ENCODE data around the gene VAV2. TPM values are rescaled to one million over a fixed set of nuclear protein-coding genes. Genes with fewer than 3 reads are reported as not detected.
A peak's percentile ranks its signal among the peaks of the same experiment; 100 is the strongest.

VAV2 gene
- total and polyA plus RNA-seq, 12 donors = 2.9 to 7.1 (median 5.0) TPM

DNA sequence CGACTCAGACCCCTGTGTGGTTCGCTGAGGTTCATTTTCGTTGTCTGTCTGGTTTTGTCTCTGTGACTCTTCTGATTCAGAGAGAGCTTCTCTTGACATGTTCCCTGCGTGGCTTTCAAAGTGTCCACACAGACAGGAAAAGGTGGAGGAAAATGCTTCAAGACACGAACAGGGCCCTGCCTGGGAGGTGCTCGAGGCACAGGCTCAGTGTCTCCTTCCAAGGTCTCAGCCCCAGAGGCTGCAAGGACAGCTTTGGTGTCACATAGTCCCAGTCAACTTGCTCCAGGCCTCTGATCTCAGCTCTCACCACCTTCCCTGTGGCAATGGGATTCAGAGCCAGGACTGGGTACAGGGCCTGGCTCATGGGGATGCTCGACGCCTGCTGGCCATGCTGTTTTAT is 202.3 kb downstream of the VAV2 start:
- Histone ChIP-seq H3K27ac (peak overlapping the region in 2 of 10 donors; percentile 10 to 39), H3K4me1 (peaks cover 4 to 52% (median 30%) of the 10 kb centered on the region in 9 donors), H3K36me3 (peaks cover 0 to 22% (median 0%) of the 10 kb centered on the region in 9 donors), H3K9me3 (no peaks in the 10 kb centered on the region), H3K4me3 (peak overlapping the region in 2 of 10 donors; percentile 8 to 9), H3K27me3 (no peaks in the 10 kb centered on the region)
- TF ChIP-seq, protein P1, sequence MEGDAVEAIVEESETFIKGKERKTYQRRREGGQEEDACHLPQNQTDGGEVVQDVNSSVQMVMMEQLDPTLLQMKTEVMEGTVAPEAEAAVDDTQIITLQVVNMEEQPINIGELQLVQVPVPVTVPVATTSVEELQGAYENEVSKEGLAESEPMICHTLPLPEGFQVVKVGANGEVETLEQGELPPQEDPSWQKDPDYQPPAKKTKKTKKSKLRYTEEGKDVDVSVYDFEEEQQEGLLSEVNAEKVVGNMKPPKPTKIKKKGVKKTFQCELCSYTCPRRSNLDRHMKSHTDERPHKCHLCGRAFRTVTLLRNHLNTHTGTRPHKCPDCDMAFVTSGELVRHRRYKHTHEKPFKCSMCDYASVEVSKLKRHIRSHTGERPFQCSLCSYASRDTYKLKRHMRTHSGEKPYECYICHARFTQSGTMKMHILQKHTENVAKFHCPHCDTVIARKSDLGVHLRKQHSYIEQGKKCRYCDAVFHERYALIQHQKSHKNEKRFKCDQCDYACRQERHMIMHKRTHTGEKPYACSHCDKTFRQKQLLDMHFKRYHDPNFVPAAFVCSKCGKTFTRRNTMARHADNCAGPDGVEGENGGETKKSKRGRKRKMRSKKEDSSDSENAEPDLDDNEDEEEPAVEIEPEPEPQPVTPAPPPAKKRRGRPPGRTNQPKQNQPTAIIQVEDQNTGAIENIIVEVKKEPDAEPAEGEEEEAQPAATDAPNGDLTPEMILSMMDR (IDR thresholded peaks at IDR 0.05) = no peak
- DNase-seq (no peak), ATAC-seq (no peak)
- 66 to 80% methylated on average over 8 of the region's 8 CpGs for WGBS, 2 donors
- intact Hi-C loops (cut with DNase I) = loop anchor here in 4 of 10 donors (5.0 to 10.0 kb wide), 3 partner anchors 305 to 313 kb away; no protein-coding TSS in a partner anchor

DNA sequence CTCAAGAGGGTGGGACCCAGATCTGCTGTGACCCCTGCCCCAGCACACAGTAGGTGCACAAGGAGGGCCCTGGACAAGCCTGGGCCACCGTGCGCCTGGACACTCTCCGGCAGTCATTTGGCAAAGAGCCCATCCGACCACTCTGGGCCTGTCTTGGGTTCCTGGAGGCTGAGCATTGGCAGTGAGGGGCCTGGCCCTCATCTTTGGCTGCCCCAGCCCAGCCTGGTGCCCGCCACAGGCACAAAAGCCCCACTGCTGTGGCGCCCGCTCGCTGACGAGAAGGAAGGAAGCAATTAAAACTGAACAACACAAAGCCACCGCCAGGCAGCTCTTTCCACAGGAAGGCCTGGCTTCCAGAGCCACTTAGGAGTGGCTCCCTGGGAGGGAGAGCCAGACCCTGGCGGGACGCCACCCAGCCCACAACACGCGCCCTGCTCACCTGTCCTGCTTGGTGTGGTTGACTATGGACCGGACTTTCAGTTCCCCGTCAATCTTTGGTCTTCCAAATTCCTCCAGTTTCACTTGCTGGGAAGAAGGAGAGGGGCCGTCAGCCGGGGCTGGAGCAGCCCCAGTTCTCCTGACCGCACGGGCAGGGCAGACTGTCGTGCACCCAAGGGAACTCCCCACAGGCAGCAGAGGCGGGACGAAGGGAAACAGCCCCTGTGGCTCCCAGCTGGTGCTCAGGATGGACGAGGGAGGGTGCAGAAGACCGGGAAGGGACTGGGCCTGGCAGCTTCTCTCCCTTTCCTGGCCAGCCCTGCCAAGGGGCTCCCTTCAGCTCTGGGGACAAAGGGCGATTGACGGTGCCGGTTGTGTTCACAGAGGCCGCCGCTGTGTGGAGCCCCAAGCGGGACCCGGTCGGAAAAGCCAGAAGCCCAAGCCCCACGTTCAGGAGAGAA is 203.1 kb downstream of the VAV2 start:
- Histone ChIP-seq H3K36me3 (peaks cover 0 to 25% (median 0%) of the 10 kb centered on the region in 9 donors), H3K4me3 (peak overlapping the region in 2 of 10 donors; percentile 8 to 9), H3K9me3 (no peaks in the 10 kb centered on the region), H3K27ac (peak overlapping the region in 2 of 10 donors; percentile 10 to 39), H3K4me1 (peaks cover 4 to 52% (median 30%) of the 10 kb centered on the region in 9 donors), H3K27me3 (no peaks in the 10 kb centered on the region)
- peak; percentile 12 to 63 (median 47) for ATAC-seq
- 57 to 65% methylated on average over 32 to 34 of the region's 34 CpGs for WGBS, 2 donors
- intact Hi-C loops (cut with DNase I) = no loop called here
- TF ChIP-seq, protein P1 (IDR thresholded peaks at IDR 0.05) = no peak
- DNase-seq = peak; percentile 38 to 42

DNA sequence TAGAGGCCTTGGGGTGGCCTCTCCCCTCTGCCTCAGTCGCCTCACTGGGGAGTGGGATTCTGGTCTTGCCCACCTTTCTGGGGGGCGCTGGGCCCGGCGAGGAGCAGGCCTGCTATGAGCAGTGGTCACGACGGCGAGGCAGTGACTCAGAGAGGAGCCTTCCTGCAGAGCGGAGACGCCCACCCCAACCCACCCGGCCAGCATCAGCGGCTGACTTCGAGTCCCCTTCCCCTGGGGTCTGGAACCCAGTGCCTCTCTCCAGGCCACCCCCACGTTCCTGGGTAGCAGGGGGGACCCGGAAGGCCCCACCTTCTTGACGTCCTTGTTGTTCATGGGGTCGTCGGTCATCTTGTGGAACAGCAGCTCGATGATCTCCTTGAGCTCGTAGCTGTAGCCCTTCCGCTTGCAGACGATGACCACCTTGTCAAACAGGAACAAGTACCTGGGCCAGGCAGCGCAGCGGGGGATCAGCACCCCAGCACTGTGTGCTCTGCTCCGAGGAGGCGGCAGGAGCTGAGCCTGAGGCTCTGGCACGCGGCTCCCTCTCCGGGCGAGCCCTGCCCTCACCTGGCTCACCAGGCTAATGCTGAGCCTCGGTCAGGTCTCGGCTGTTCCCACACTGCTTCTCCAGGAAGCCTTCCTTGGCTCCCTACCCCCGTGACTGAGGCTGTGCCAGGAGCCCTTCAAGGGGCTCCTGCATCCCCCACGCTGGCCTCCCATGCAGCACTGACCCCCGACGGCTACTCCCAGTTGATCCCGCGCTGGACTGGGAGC is 203.9 kb downstream of the VAV2 start:
- WGBS, 2 donors = 89 to 90% methylated on average over 37 of the region's 37 CpGs
- intact Hi-C loops (cut with DNase I) = no loop called here
- Histone ChIP-seq H3K4me1 (peaks cover 4 to 48% (median 26%) of the 10 kb centered on the region in 9 donors), H3K4me3 (no peak overlapping the region), H3K27me3 (no peaks in the 10 kb centered on the region), H3K36me3 (peaks cover 0 to 26% (median 0%) of the 10 kb centered on the region in 9 donors), H3K27ac (no peak overlapping the region), H3K9me3 (no peaks in the 10 kb centered on the region)
- TF ChIP-seq, protein P1 (IDR thresholded peaks at IDR 0.05) = no peak
- no peak for ATAC-seq
- DNase-seq = no peak

DNA sequence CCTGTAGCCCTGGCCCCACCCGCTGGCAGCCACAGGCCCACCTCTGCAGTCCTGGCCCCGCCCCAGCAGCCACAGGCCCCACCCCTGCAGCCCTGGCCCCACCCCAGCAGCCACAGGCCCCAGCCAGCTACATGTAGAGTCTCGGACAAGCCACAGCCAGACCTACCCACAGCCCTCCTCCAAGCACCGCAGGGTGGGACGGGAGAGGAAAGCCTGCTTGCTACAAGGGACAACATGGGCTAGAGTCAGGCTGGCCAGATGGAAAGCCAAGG is 204.4 kb downstream of the VAV2 start:
- DNase-seq (peak in 1 of 2 donors; percentile 30), ATAC-seq (peak in 5 of 8 donors; percentile 9 to 45 (median 25))

More for the DNA sequence above, 204.4 kb downstream of the VAV2 start:
- TF ChIP-seq, protein P1 (IDR thresholded peaks at IDR 0.05) = no peak
- Histone ChIP-seq H3K27me3 (no peaks in the 10 kb centered on the region), H3K27ac (no peak overlapping the region), H3K9me3 (no peaks in the 10 kb centered on the region), H3K4me3 (no peak overlapping the region), H3K36me3 (peaks cover 0 to 29% (median 0%) of the 10 kb centered on the region in 9 donors), H3K4me1 (peaks cover 0 to 43% (median 20%) of the 10 kb centered on the region in 9 donors)
- intact Hi-C loops (cut with DNase I) = no loop called here
- WGBS, 2 donors = 81 to 87% methylated on average over 5 of the region's 5 CpGs
